IgD-negative memory B cell (primary cell): ENCODE measurements around the gene RAP1A. TPM values are rescaled to one million over a fixed set of nuclear protein-coding genes. Genes with fewer than 3 reads are reported as not detected.
A peak's percentile ranks its signal among the peaks of the same experiment; 100 is the strongest.
"Not testable (repeated sequence)": the region's sequence is repeated elsewhere in the genome, so short reads cannot be mapped to it uniquely, and the experiment has no call there.

Source experiments
- H3K27ac Mint-ChIP-seq, 3 donors: one replicate each; pipeline ENCODE4 v1.8.0; 2020 to 2022; ENCODE audit warnings: mild to moderate bottlenecking in 3 of 3, mixed read lengths in 3 of 3, moderate library complexity in 1 of 3
- H3K27me3 Mint-ChIP-seq: one replicate; pipeline ENCODE4 v1.8.0; 2021; ENCODE audit warnings: mixed read lengths
- H3K36me3 Mint-ChIP-seq: one replicate; pipeline ENCODE4 v1.8.0; 2020; ENCODE audit warnings: mild to moderate bottlenecking, mixed read lengths
- H3K4me1 Mint-ChIP-seq, 3 donors: one replicate each; pipeline ENCODE4 v1.8.0; 2020 to 2022; ENCODE audit warnings: mixed read lengths in 3 of 3, mild to moderate bottlenecking in 1 of 3
- H3K4me3 Mint-ChIP-seq, 4 donors: one replicate each; pipeline ENCODE4 v1.8.0; 2020 to 2022; ENCODE audit warnings: mild to moderate bottlenecking in 4 of 4, mixed read lengths in 4 of 4, moderate library complexity in 3 of 4
- H3K9me3 Mint-ChIP-seq, 3 donors: one replicate each; pipeline ENCODE4 v1.8.0; 2020 to 2021; ENCODE audit warnings: mixed read lengths in 3 of 3, mild to moderate bottlenecking in 1 of 3
- polyA plus RNA-seq: library from polyadenylated mRNA; unstranded; fragments of 300-500 nt; fragmentation: Illumina TruSeq; gene quantifications from one replicate; pipeline ENCODE4 v1.2.3, GENCODE V29; 2021

RAP1A gene
- polyA plus RNA-seq, 1 donor from 2014 or later: 44.9 TPM

- H3K36me3 Mint-ChIP-seq: no peaks in the 10 kb centered on the region
- H3K4me3 Mint-ChIP-seq: peak overlapping the region in 1 of 4 donors; percentile 61
- peaks cover 67 to 75% (median 73%) of the 10 kb centered on the region in 3 donors for H3K4me1 Mint-ChIP-seq
- H3K27me3 Mint-ChIP-seq: peaks cover 3% of the 10 kb centered on the region
- H3K9me3 Mint-ChIP-seq: no peaks in the 10 kb centered on the region
- H3K27ac Mint-ChIP-seq: no peak overlapping the region
These were observed 11.0 kb downstream of the RAP1A start for GRCh38 chr1:111630567-111630966.

DNA sequence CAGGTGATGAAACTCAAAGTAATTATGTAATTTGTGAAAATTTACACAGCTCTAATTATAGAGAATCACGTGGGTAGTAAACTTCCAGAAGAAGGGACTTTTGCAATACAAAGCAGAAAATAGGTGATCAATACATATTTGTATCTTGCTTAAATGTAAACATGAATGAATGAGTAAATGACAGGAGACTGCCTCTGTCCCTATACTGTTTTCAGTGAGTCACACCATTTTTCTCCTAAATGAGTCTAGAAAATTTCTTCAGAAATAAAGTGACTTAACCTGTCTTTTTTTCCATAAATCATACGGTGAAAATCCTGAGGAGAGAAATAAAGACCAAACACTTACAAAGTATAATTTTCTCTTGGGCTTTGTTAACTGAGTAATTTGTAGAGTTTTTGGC is 11.9 kb downstream of the RAP1A start:
- Mint-ChIP-seq H3K4me1 (peaks cover 67 to 75% (median 72%) of the 10 kb centered on the region in 3 donors), H3K36me3 (no peaks in the 10 kb centered on the region), H3K27me3 (peaks cover 3% of the 10 kb centered on the region), H3K27ac (peak overlapping the region in 2 of 3 donors; percentile 55 to 73), H3K4me3 (no peak overlapping the region), H3K9me3 (no peaks in the 10 kb centered on the region)

- H3K4me3 Mint-ChIP-seq: peak overlapping the region in 3 of 4 donors; percentile 2 to 48 (median 19)
- H3K27me3 Mint-ChIP-seq, H3K9me3 Mint-ChIP-seq, H3K36me3 Mint-ChIP-seq: not testable (repeated sequence)
- peak overlapping the region in 2 of 3 donors; percentile 68 to 78 for H3K27ac Mint-ChIP-seq
- peaks cover 66 to 79% (median 74%) of the 10 kb centered on the region in 3 donors for H3K4me1 Mint-ChIP-seq
These were observed 13.2 kb downstream of the RAP1A start for GRCh38 chr1:111632771-111633170.

- H3K27ac Mint-ChIP-seq: peak overlapping the region; percentile 23 to 78 (median 68)
- H3K27me3 Mint-ChIP-seq: peaks cover 3% of the 10 kb centered on the region
- peaks cover 3% of the 10 kb centered on the region for H3K36me3 Mint-ChIP-seq
- peak overlapping the region in 2 of 4 donors; percentile 28 to 75 for H3K4me3 Mint-ChIP-seq
- H3K4me1 Mint-ChIP-seq: peaks cover 67 to 78% (median 74%) of the 10 kb centered on the region in 3 donors
- no peaks in the 10 kb centered on the region for H3K9me3 Mint-ChIP-seq
These were observed 14.2 kb downstream of the RAP1A start for GRCh38 chr1:111633736-111634247.

GRCh38 chr1:111635324-111636009 is 15.9 kb downstream of the RAP1A start:
- Mint-ChIP-seq H3K9me3 (no peaks in the 10 kb centered on the region), H3K27ac (peak overlapping the region; percentile 26 to 74 (median 50)), H3K36me3 (peaks cover 4% of the 10 kb centered on the region), H3K4me1 (peaks cover 60 to 70% (median 64%) of the 10 kb centered on the region in 3 donors), H3K27me3 (peaks cover 3% of the 10 kb centered on the region), H3K4me3 (peak overlapping the region in 2 of 4 donors; percentile 8 to 75)

DNA sequence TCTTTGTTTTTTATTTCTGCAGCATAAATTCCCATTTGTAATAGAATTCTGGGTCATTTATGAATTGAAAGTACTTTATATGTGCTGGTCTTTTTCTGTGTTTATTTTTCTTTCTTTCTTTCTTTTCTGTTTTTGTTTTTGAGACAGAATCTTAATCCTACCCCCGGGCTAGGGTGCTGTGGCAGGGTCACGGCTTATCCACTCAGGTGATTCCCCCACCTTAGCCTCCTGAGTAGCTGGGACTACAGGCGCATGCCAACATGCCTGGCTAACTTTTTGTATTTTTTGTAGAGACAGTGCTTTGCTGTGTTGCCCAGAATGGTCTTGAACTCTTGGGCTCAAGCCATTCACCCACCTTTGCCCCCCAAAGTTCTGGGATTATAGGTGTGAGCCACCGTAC is 18.7 kb downstream of the RAP1A start:
- Mint-ChIP-seq H3K9me3 (peaks cover 0 to 1% (median 0%) of the 10 kb centered on the region in 3 donors), H3K4me1 (peaks cover 47 to 50% (median 49%) of the 10 kb centered on the region in 3 donors), H3K4me3 (peak overlapping the region in 3 of 4 donors; percentile 51 to 89 (median 51)), H3K36me3 (peaks cover 6% of the 10 kb centered on the region), H3K27me3 (peaks cover 3% of the 10 kb centered on the region), H3K27ac (peak overlapping the region in 1 of 3 donors; percentile 58)

DNA sequence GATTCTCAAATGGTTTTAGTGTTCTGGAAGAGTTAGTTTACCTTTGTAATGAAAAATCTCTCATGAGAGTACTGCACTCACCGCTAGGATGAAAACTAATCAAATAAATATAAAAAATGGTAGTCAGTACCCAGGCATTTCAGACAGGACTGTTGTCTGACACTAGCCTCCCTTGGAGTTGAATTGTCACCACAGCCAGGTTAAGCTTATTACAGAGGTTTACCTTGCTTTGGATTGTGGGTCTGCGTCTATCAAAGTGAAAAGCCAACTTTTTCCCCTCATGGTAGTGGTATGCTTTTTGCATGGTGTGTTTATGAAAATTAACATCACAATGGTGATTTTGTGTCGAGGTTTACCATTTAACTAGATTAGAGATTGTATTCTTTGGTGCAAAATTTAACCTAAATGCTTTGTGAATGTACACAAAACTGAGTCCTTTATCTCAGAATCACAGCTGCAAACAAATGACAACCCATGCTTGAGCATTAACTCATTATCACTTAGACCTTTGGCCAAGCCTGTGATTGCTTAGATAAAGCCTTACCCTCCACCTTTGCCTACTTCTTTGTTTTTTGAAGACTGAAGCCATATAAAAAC is 20.1 kb downstream of the RAP1A start:
- H3K27ac Mint-ChIP-seq: peak overlapping the region in 1 of 3 donors; percentile 43
- peaks cover 47 to 56% (median 53%) of the 10 kb centered on the region in 3 donors for H3K4me1 Mint-ChIP-seq
- peaks cover 3% of the 10 kb centered on the region for H3K27me3 Mint-ChIP-seq
- peaks cover 0 to 4% (median 2%) of the 10 kb centered on the region in 3 donors for H3K9me3 Mint-ChIP-seq
- peaks cover 9% of the 10 kb centered on the region for H3K36me3 Mint-ChIP-seq
- no peak overlapping the region for H3K4me3 Mint-ChIP-seq

DNA sequence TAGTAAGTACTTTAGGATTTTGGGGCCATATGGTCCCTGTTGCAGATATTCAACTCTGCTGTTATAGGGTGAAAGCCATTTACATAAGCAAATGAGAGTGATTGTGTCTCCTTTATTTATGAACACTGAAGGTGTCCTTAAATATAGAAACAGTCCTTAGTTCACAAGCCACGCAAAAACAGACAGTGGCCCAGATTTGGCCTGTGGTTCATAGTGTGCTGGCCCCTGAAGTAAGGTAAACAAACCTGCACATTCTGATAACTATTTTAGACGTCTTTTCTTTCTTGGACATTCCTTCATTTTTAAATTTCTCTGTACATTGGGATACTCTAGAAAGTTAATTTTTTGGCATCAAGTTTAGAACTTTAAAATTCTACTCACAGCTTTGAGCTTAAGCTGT is 23.5 kb downstream of the RAP1A start:
- H3K27me3 Mint-ChIP-seq: no peaks in the 10 kb centered on the region
- peaks cover 0 to 4% (median 2%) of the 10 kb centered on the region in 3 donors for H3K9me3 Mint-ChIP-seq
- peak overlapping the region in 1 of 3 donors; percentile 13 for H3K27ac Mint-ChIP-seq
- H3K4me1 Mint-ChIP-seq: peaks cover 40 to 57% (median 52%) of the 10 kb centered on the region in 3 donors
- peaks cover 9% of the 10 kb centered on the region for H3K36me3 Mint-ChIP-seq
- no peak overlapping the region for H3K4me3 Mint-ChIP-seq

GRCh38 chr1:111643696-111644095 is 24.1 kb downstream of the RAP1A start:
- peaks cover 38 to 52% (median 52%) of the 10 kb centered on the region in 3 donors for H3K4me1 Mint-ChIP-seq
- H3K9me3 Mint-ChIP-seq: peaks cover 0 to 4% (median 2%) of the 10 kb centered on the region in 3 donors
- peak overlapping the region in 1 of 3 donors; percentile 13 for H3K27ac Mint-ChIP-seq
- H3K4me3 Mint-ChIP-seq: no peak overlapping the region
- H3K27me3 Mint-ChIP-seq: no peaks in the 10 kb centered on the region
- H3K36me3 Mint-ChIP-seq: peaks cover 7% of the 10 kb centered on the region

GRCh38 chr1:111644506-111644905 is 24.9 kb downstream of the RAP1A start:
- H3K4me1 Mint-ChIP-seq: peaks cover 36 to 55% (median 47%) of the 10 kb centered on the region in 3 donors
- H3K27ac Mint-ChIP-seq: peak overlapping the region; percentile 4 to 71 (median 12)
- H3K36me3 Mint-ChIP-seq: peaks cover 8% of the 10 kb centered on the region
- peaks cover 0 to 4% (median 2%) of the 10 kb centered on the region in 3 donors for H3K9me3 Mint-ChIP-seq
- H3K27me3 Mint-ChIP-seq: no peaks in the 10 kb centered on the region
- peak overlapping the region in 1 of 4 donors; percentile 3 for H3K4me3 Mint-ChIP-seq

DNA sequence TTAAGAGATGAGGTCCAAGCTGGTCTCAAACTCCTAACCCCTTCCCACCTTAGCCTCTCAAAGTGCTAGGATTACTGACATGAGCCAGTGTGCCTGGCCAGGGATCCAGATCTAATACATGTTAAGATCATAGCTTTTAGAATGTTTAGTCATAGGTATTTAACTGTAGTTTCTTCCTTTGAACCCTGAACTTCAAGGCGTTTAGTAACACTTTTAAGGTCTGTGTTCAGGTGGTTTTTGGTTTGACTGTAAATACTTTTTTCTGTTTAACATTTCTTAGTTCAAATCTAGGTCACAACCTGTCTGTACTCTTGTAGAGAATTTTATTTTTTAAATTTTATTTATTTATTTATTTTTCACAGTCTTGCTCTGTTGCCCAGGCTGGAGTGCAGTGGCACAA is 28.1 kb downstream of the RAP1A start:
- Mint-ChIP-seq H3K27ac (peak overlapping the region in 1 of 3 donors; percentile 7), H3K9me3 (peaks cover 0 to 4% (median 2%) of the 10 kb centered on the region in 3 donors), H3K4me3 (peak overlapping the region in 1 of 4 donors; percentile 75), H3K36me3 (peaks cover 8% of the 10 kb centered on the region), H3K27me3 (no peaks in the 10 kb centered on the region), H3K4me1 (peaks cover 38 to 52% (median 50%) of the 10 kb centered on the region in 3 donors)

GRCh38 chr1:111648806-111649205 is 29.2 kb downstream of the RAP1A start:
- H3K9me3 Mint-ChIP-seq: no peaks in the 10 kb centered on the region
- H3K36me3 Mint-ChIP-seq: peaks cover 7% of the 10 kb centered on the region
- no peak overlapping the region for H3K4me3 Mint-ChIP-seq
- H3K27me3 Mint-ChIP-seq: no peaks in the 10 kb centered on the region
- H3K4me1 Mint-ChIP-seq: peaks cover 46 to 55% (median 51%) of the 10 kb centered on the region in 3 donors
- H3K27ac Mint-ChIP-seq: peak overlapping the region in 2 of 3 donors; percentile 80 to 82

- no peaks in the 10 kb centered on the region for H3K9me3 Mint-ChIP-seq
- no peak overlapping the region for H3K4me3 Mint-ChIP-seq
- H3K27me3 Mint-ChIP-seq: no peaks in the 10 kb centered on the region
- peaks cover 43 to 55% (median 50%) of the 10 kb centered on the region in 3 donors for H3K4me1 Mint-ChIP-seq
- H3K36me3 Mint-ChIP-seq: peaks cover 7% of the 10 kb centered on the region
- H3K27ac Mint-ChIP-seq: peak overlapping the region in 2 of 3 donors; percentile 23 to 82
These were observed 29.6 kb downstream of the RAP1A start for GRCh38 chr1:111649227-111649626.

DNA sequence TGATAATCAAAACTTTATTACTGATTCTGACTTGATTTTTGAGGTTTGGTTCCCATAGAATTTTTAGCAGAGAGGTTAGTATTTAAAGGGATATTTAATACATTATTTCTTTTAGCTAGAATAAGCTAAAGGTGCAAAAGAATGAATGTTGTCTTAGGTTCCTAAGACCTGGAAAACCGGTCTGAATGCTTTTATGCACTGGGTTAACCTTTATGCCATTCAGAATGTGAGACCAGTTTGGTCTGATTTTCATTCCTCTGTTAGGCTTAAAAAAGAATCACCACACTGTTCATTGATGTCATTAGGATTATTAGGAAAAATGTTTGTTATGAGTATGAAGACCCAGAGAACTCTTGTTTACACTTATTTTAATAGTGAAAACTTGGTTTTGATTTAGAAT is 30.1 kb downstream of the RAP1A start:
- Mint-ChIP-seq H3K27ac (peak overlapping the region in 2 of 3 donors; percentile 23 to 60), H3K9me3 (no peaks in the 10 kb centered on the region), H3K27me3 (no peaks in the 10 kb centered on the region), H3K36me3 (peaks cover 7% of the 10 kb centered on the region), H3K4me1 (peaks cover 39 to 53% (median 48%) of the 10 kb centered on the region in 3 donors), H3K4me3 (no peak overlapping the region)

- no peak overlapping the region for H3K4me3 Mint-ChIP-seq
- no peaks in the 10 kb centered on the region for H3K27me3 Mint-ChIP-seq
- H3K9me3 Mint-ChIP-seq: no peaks in the 10 kb centered on the region
- H3K36me3 Mint-ChIP-seq: peaks cover 6% of the 10 kb centered on the region
- peaks cover 37 to 41% (median 40%) of the 10 kb centered on the region in 3 donors for H3K4me1 Mint-ChIP-seq
- peak overlapping the region in 2 of 3 donors; percentile 71 to 84 for H3K27ac Mint-ChIP-seq
These were observed 34.1 kb downstream of the RAP1A start for GRCh38 chr1:111653709-111654108.
